PC-3 (cell line): ENCODE results near the gene SEC14L1. TPM values are rescaled to one million over a fixed set of nuclear protein-coding genes. Genes with fewer than 3 reads are reported as not detected.
"Not testable (repeated sequence)": the region's sequence is repeated elsewhere in the genome, so short reads cannot be mapped to it uniquely, and the experiment has no call there.

ENCODE experiments used
- ATAC-seq: fragments of 200-7000 bp; cut with Tn5 transposase; 2 replicates; pipeline ENCODE4 v1.9.1; 2020; ENCODE audit warnings: mild to moderate bottlenecking, moderate library complexity
- BruUV-seq: library from RNA; stranded (reverse); fragments of 400-500 nt; replicated peaks from 2 replicates; lab custom pipeline; 2021; lab: Mats Ljungman, UMichigan
- CTCF ChIA-PET: fragments of 300-600 bp; sonication (Branson Sonifier 250); formaldehyde crosslinking; loops from one replicate; lab custom pipeline; 2022; ENCODE audit warnings: antibody characterized with exemption; lab: Charles Lee
- POLR2A ChIA-PET: fragments of 300-600 bp; sonication (Branson Sonifier 250); formaldehyde crosslinking; loops from one replicate; lab custom pipeline; 2022; ENCODE audit warnings: antibody characterized with exemption; ENCODE audit not compliant: unreplicated experiment; lab: Charles Lee
- DNase-seq: peaks from one replicate; pipeline ENCODE4 v3.0.0-alpha.2; 2015
- H2AFZ ChIP-seq: fragments of 300-600 bp; sonication (generic); 2 replicates; pipeline ENCODE4 v1.6.0; 2016; ENCODE audit warnings: antibody characterized with exemption, low read length
- H3F3A ChIP-seq: fragments of 300-600 bp; sonication (generic); one replicate; pipeline ENCODE4 v1.6.0; 2017; ENCODE audit warnings: antibody characterized with exemption, low read length, control low read depth, mild to moderate bottlenecking; ENCODE audit not compliant: unreplicated experiment
- H3K27ac ChIP-seq: fragments of 300-600 bp; sonication (generic); 2 replicates; pipeline ENCODE4 v1.5.1; 2016; ENCODE audit warnings: mild to moderate bottlenecking, low read length
- H3K27me3 ChIP-seq: fragments of 300-600 bp; sonication (generic); 2 replicates; pipeline ENCODE4 v1.6.1; 2016; ENCODE audit warnings: low read length, mixed read lengths
- H3K36me3 ChIP-seq: fragments of 300-600 bp; sonication (generic); 2 replicates; pipeline ENCODE4 v1.6.1; 2016; ENCODE audit warnings: low read depth, mixed run types, low read length, mixed read lengths
- H3K4me1 ChIP-seq: fragments of 300-600 bp; sonication (generic); 2 replicates; pipeline ENCODE4 v1.5.1; 2016; ENCODE audit warnings: low read length; ENCODE audit not compliant: insufficient read depth
- H3K4me2 ChIP-seq: fragments of 300-600 bp; sonication (generic); 2 replicates; pipeline ENCODE4 v1.6.0; 2016; ENCODE audit warnings: low read length
- H3K4me3 ChIP-seq: fragments of 300-600 bp; sonication (generic); 2 replicates; pipeline ENCODE4 v1.5.1; 2016; ENCODE audit warnings: mild to moderate bottlenecking, low read length, mixed read lengths
- H3K79me2 ChIP-seq: fragments of 300-600 bp; sonication (generic); 2 replicates; pipeline ENCODE4 v1.6.1; 2017; ENCODE audit warnings: low read length, mixed read lengths
- H3K9ac ChIP-seq: fragments of 300-600 bp; sonication (generic); 2 replicates; pipeline ENCODE4 v1.6.0; 2016; ENCODE audit warnings: mild to moderate bottlenecking, low read length
- H3K9me2 ChIP-seq: fragments of 300-600 bp; sonication (generic); replicated peaks from 2 replicates; pipeline ENCODE4 v1.6.1; 2016; ENCODE audit warnings: mixed run types, low read length, mixed read lengths
- H3K9me3 ChIP-seq: fragments of 300-600 bp; sonication (generic); 2 replicates; pipeline ENCODE4 v1.6.1; 2016; ENCODE audit warnings: low read length, mixed read lengths
- H4K20me1 ChIP-seq: fragments of 300-600 bp; sonication (generic); 2 replicates; pipeline ENCODE4 v1.6.1; 2016; ENCODE audit warnings: low read length, mixed read lengths
- EZH2 ChIP-seq: fragments of 300-600 bp; sonication (generic); IDR thresholded peaks from one replicate; pipeline ENCODE4 v1.6.1; 2017; ENCODE audit warnings: antibody characterized with exemption, mild to moderate bottlenecking, low read length; ENCODE audit not compliant: unreplicated experiment
- EZH2phosphoT487 ChIP-seq: fragments of 300-600 bp; sonication (generic); IDR thresholded peaks from 2 replicates; pipeline ENCODE4 v1.6.1; 2018; ENCODE audit warnings: mild to moderate bottlenecking, antibody characterized with exemption, low read length, borderline replicate concordance
- intact Hi-C: fragments of 100-400 bp; cut with micrococcal nuclease; formaldehyde crosslinking; loops from 2 replicates; pipeline ENCODE4 v1.9.0; 2023
- total RNA-seq: library from RNA; depleted of rRNA; stranded (reverse); fragments of >200 nt; gene quantifications from 2 replicates; pipeline ENCODE4 v1.2.3, GENCODE V29; 2014
- TF ChIP-seq, protein P1 (sequence below): fragments of 300-600 bp; sonication (generic); conservative IDR thresholded peaks from 2 replicates; pipeline ENCODE4 v1.5.1; 2017; ENCODE audit warnings: antibody characterized with exemption, low read depth, mild to moderate bottlenecking, low read length

Gene SEC14L1
- total RNA-seq, 1 experiment from 2014 or later, result 39.8 TPM

DNA sequence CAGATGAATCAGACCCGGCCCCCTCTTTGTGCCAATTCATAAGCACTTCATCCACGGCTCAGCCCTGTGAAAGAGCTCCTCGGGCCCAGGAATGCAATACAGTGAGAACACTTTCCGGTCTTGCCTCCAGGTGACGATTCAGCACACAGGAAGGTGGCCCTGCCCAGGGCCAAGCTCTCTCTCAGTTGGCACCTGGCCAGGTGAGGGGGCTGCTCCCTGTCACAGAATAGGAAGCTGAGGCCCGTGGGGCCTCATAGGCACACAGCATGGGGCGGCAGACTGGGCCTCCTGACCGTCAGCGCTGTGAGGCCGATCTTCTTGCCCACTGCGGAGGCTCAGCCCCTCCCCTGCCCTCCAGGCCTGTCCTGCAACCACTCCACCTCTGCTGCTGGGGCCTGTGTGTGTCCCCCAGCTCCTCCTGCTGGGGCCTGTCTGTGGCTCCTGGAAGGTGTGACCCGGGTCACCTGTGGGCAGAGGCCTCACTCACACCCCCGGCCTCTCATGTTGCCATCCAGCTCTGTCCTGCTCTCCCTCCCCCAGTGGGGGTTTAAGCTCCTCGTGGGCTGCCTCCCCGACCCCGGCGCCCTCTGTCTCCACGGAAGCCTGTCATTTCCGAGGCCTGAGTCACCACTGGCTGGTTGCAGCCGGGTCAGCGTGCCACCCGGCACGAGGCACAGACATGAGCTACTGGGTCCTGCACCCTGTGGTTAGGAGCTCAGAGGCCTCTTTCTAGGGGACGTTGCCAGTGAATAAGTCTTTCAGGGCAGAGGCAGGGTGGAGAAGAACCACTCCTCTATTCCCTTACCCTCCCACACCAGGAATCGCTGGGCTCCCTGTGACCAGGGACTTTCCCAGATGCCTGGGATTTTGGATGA lies 114.4 kb downstream of the SEC14L1 start:
- ChIA-PET POLR2A (interaction anchor here (0.5 to 2.6 kb wide), 19 partner anchors 17 to 1280 kb away, joined by 3 to 141 read pairs (median 6); partner anchors contain the start of gene SEC14L1), CTCF (interaction anchor here (0.6 to 2.5 kb wide), 9 partner anchors 25 to 387 kb away, joined by 3 to 25 read pairs (median 6); partner anchors contain the start of gene MGAT5B)
- H4K20me1 ChIP-seq, result no peaks in the 10 kb centered on the region
- DNase-seq (peak; percentile 99), ATAC-seq (peak; percentile 81)
- peak overlapping the region; percentile 90 for H3K27ac ChIP-seq
- no peaks in the 10 kb centered on the region for H3K27me3 ChIP-seq
- no TSS peak for BruUV-seq
- peak overlapping the region; percentile 58 for H3K4me2 ChIP-seq
- H3K79me2 ChIP-seq, result no peaks in the 10 kb centered on the region
- H3K4me3 ChIP-seq, result peak overlapping the region; percentile 0; the same call in 1 of the 2 replicates
- H3K4me1 ChIP-seq, result peaks cover 35% of the 10 kb centered on the region
- TF ChIP-seq, protein P1, sequence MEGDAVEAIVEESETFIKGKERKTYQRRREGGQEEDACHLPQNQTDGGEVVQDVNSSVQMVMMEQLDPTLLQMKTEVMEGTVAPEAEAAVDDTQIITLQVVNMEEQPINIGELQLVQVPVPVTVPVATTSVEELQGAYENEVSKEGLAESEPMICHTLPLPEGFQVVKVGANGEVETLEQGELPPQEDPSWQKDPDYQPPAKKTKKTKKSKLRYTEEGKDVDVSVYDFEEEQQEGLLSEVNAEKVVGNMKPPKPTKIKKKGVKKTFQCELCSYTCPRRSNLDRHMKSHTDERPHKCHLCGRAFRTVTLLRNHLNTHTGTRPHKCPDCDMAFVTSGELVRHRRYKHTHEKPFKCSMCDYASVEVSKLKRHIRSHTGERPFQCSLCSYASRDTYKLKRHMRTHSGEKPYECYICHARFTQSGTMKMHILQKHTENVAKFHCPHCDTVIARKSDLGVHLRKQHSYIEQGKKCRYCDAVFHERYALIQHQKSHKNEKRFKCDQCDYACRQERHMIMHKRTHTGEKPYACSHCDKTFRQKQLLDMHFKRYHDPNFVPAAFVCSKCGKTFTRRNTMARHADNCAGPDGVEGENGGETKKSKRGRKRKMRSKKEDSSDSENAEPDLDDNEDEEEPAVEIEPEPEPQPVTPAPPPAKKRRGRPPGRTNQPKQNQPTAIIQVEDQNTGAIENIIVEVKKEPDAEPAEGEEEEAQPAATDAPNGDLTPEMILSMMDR, result no peak
- TF ChIP-seq EZH2, result no peak
- peak; percentile 98 for TF ChIP-seq EZH2phosphoT487
- H3K9me2 ChIP-seq, result no peaks in the 10 kb centered on the region
- no peaks in the 10 kb centered on the region for H3F3A ChIP-seq
- peak overlapping the region; percentile 66 for H3K9ac ChIP-seq
- H2AFZ ChIP-seq, result peak overlapping the region; percentile 5; the same call in 1 of the 2 replicates
- H3K36me3 ChIP-seq, result no peaks in the 10 kb centered on the region
- intact Hi-C loops, result loop anchor here (1.0 to 2.0 kb wide), 3 partner anchors 25 to 166 kb away; no protein-coding TSS in a partner anchor
- H3K9me3 ChIP-seq, result no peaks in the 10 kb centered on the region

DNA sequence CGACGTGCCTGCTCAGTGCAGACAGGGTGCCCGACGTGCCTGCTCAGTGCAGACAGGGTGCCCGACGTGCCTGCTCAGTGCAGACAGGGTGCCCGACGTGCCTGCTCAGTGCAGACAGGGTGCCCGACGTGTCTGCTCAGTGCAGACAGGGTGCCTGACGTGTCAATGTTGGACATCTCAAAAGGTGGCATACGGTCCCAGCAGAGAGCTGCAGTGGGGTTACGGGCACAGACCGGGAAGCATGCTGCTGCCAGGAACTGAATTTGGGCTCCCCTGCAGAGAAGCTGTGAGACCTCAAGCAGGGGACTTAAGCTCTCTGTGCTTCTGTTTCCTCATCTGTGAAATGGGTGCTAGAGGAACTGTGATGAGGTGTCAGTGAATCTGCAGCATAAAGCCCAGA lies 115.2 kb downstream of the SEC14L1 start:
- ChIA-PET CTCF (interaction anchor here (0.6 to 2.5 kb wide), 5 partner anchors 24 to 168 kb away, joined by 3 to 25 read pairs (median 14); no protein-coding TSS in a partner anchor), POLR2A (interaction anchor here (0.5 to 2.6 kb wide), 11 partner anchors 16 to 134 kb away, joined by 3 to 141 read pairs (median 6); partner anchors contain the start of gene SEC14L1)
- H3K36me3 ChIP-seq, H3K4me3 ChIP-seq, H4K20me1 ChIP-seq, H2AFZ ChIP-seq, H3K79me2 ChIP-seq, H3K9me3 ChIP-seq, DNase-seq, H3K9me2 ChIP-seq, H3K27me3 ChIP-seq, ATAC-seq, H3F3A ChIP-seq: not testable (repeated sequence)
- Histone ChIP-seq H3K9ac (peak overlapping the region; percentile 25; the same call in 1 of the 2 replicates), H3K27ac (peak overlapping the region; percentile 90), H3K4me2 (peak overlapping the region; percentile 5; the same call in 1 of the 2 replicates), H3K4me1 (peaks cover 35% of the 10 kb centered on the region)
- intact Hi-C loops, result loop anchor here (1.0 to 2.0 kb wide), 3 partner anchors 24 to 167 kb away; no protein-coding TSS in a partner anchor
- TSS peak; percentile 77 for BruUV-seq

DNA sequence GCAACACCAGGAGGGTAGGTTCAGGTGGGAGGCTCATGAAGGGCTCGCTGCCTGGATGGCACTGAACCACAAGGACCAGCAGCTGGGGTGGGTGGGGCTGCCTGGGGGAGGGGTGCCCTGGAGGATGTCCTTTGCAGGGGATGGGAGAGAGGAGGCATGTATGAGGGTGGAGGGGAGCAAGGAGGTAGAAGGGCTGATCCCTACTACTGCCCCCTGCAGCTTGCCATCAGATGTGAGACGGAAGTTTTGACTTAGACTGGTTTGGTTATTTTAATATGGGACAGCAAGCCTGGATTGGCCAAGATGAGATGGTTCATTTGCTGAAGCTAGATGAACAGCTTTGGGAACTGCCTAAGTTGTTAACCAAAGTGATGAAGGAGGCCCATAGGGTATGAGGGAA lies 115.9 kb downstream of the SEC14L1 start:
- no TSS peak for BruUV-seq
- intact Hi-C loops, result no loop called here
- Histone ChIP-seq H3K27ac (peak overlapping the region; percentile 90), H3K79me2 (no peaks in the 10 kb centered on the region), H3F3A (no peaks in the 10 kb centered on the region), H3K4me1 (peaks cover 35% of the 10 kb centered on the region), H2AFZ (no peak overlapping the region), H3K4me2 (no peak overlapping the region), H3K36me3 (no peaks in the 10 kb centered on the region), H3K27me3 (no peaks in the 10 kb centered on the region), H3K9me2 (no peaks in the 10 kb centered on the region), H3K4me3 (no peak overlapping the region), H3K9ac (no peak overlapping the region), H3K9me3 (no peaks in the 10 kb centered on the region), H4K20me1 (no peaks in the 10 kb centered on the region)
- CTCF ChIA-PET, result interaction anchor here (0.6 to 2.5 kb wide), 2 partner anchors 71 to 169 kb away, joined by 3 to 14 read pairs; no protein-coding TSS in a partner anchor
- ATAC-seq (no peak), DNase-seq (no peak)
- POLR2A ChIA-PET, result interaction anchor here (0.5 to 2.6 kb wide), 2 partner anchors 23 to 31 kb away, joined by 4 to 58 read pairs; no protein-coding TSS in a partner anchor
- TF ChIP-seq, protein P1, result peak; percentile 25; the same call in 1 of the 2 replicates
- no peak for TF ChIP-seq EZH2phosphoT487
